Fibroblast of villous mesenchyme (primary cell): ENCODE measurements around the gene SNCAIP. TPM values are rescaled to one million over a fixed set of nuclear protein-coding genes. Genes with fewer than 3 reads are reported as not detected.

Experiments used
- DNase-seq: peaks from one replicate; pipeline ENCODE4 v3.0.0-alpha.2; 2010; ENCODE audit warnings: low read depth
- H3K4me3 ChIP-seq: 2 replicates; pipeline ENCODE4 v1.5.1; 2011; ENCODE audit warnings: low read depth, mild to moderate bottlenecking, low read length
- CTCF ChIP-seq: IDR thresholded peaks from 2 replicates; pipeline ENCODE4 v1.5.1; 2012; ENCODE audit warnings: low read depth, mild to moderate bottlenecking, low read length; ENCODE audit not compliant: insufficient read depth
- total RNA-seq: library from RNA; depleted of rRNA; stranded (reverse); fragments of >200 nt; gene quantifications from 2 replicates; pipeline ENCODE4 v1.2.3, GENCODE V29; 2012

SNCAIP gene
- total RNA-seq, 1 donor: 19.0 TPM

- no peak for TF ChIP-seq CTCF
- peak; percentile 11 for DNase-seq
- no peak overlapping the region for H3K4me3 ChIP-seq
These were observed 109.5 kb downstream of the SNCAIP start for GRCh38 chr5:122421374-122422079.

GRCh38 chr5:122423221-122423620 lies 111.2 kb downstream of the SNCAIP start:
- no peak for TF ChIP-seq CTCF
- no peak for DNase-seq
- no peak overlapping the region for H3K4me3 ChIP-seq

- DNase-seq: no peak
- no peak overlapping the region for H3K4me3 ChIP-seq
- TF ChIP-seq CTCF: no peak
These were observed 112.1 kb downstream of the SNCAIP start for GRCh38 chr5:122424132-122424531.

GRCh38 chr5:122426301-122426700 lies 114.3 kb downstream of the SNCAIP start:
- no peak overlapping the region for H3K4me3 ChIP-seq
- no peak for TF ChIP-seq CTCF
- DNase-seq: no peak

- no peak for TF ChIP-seq CTCF
- H3K4me3 ChIP-seq: no peak overlapping the region
- no peak for DNase-seq
These were observed 115.6 kb downstream of the SNCAIP start for GRCh38 chr5:122427621-122428020.

GRCh38 chr5:122429545-122430318 lies 117.7 kb downstream of the SNCAIP start:
- DNase-seq: no peak
- TF ChIP-seq CTCF: no peak
- H3K4me3 ChIP-seq: no peak overlapping the region
